Femur (tissue), 1 donor: ENCODE results near the gene HGF.
"Not testable (repeated sequence)": the region's sequence is repeated elsewhere in the genome, so short reads cannot be mapped to it uniquely, and the experiment has no call there.

Experiments used
- DNase-seq: peaks from one replicate; pipeline ENCODE4 v3.0.0-alpha.2; 2017

Gene HGF

GRCh38 chr7:81769891-81770727 lies at the start of gene HGF:
Gene HGF (minus strand): TSS chr7:81770047. CDS start chr7:81769971, 76 bp downstream.
- peak; percentile 82 for DNase-seq

GRCh38 chr7:81816312-81816711 lies 46.5 kb upstream of the HGF start:
- DNase-seq = no peak

GRCh38 chr7:81812866-81813476 lies 43.1 kb upstream of the HGF start:
- not testable (repeated sequence) for DNase-seq

GRCh38 chr7:81811956-81812865 lies 42.4 kb upstream of the HGF start:
- no peak for DNase-seq

- no peak for DNase-seq
These were observed 40.8 kb upstream of the HGF start for GRCh38 chr7:81810476-81811155.

GRCh38 chr7:81808310-81808709 lies 38.5 kb upstream of the HGF start:
- not testable (repeated sequence) for DNase-seq

GRCh38 chr7:81803267-81803666 lies 33.4 kb upstream of the HGF start:
- no peak for DNase-seq

- DNase-seq = no peak
These were observed 32.4 kb upstream of the HGF start for GRCh38 chr7:81802251-81802650.

GRCh38 chr7:81801532-81801931 lies 31.7 kb upstream of the HGF start:
- no peak for DNase-seq

- no peak for DNase-seq
These were observed 22.0 kb upstream of the HGF start for GRCh38 chr7:81791568-81792518.

GRCh38 chr7:81790686-81791085 lies 20.8 kb upstream of the HGF start:
- no peak for DNase-seq

GRCh38 chr7:81790120-81790500 lies 20.3 kb upstream of the HGF start:
- DNase-seq = no peak

GRCh38 chr7:81789406-81790119 lies 19.7 kb upstream of the HGF start:
- no peak for DNase-seq

- DNase-seq = no peak
These were observed 18.4 kb upstream of the HGF start for GRCh38 chr7:81788246-81788645.

- no peak for DNase-seq
These were observed 14.0 kb upstream of the HGF start for GRCh38 chr7:81783818-81784217.

- DNase-seq = no peak
These were observed 11.3 kb upstream of the HGF start for GRCh38 chr7:81780914-81781693.

- DNase-seq = no peak
These were observed 9.9 kb upstream of the HGF start for GRCh38 chr7:81779706-81780105.

GRCh38 chr7:81777697-81778096 lies 7.8 kb upstream of the HGF start:
- DNase-seq = no peak

GRCh38 chr7:81776948-81777630 lies 7.2 kb upstream of the HGF start:
- DNase-seq = no peak
